ENCODE data around the gene UBR2.
"Not testable (repeated sequence)": the region's sequence is repeated elsewhere in the genome, so short reads cannot be mapped to it uniquely, and the experiment has no call there.

UBR2 gene

DNA sequence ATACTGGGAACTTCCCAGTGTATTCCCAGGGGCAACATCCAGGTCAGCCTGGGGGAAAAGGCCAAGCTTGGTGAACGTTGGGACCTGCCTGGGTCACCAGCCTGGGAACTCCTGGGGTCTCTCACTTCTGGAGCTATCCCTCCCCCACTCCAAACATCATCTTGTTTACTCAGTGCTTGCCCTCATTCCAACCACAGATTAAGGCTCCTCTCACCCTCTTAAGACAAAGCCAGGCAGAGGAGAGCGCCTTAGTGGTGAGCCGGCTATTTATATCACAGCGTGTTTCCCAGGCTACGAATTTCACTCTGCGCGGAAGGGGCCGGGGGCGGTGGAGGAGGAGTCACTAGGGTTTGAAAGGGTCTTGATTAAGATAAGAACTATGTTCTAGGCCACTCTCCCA, 146.5 kb downstream of the UBR2 start:
- peak in 39 of 42 donors; percentile 14 to 75 (median 46) for DNase-seq
- intact Hi-C loops (cut with DNase I): no loop called here

DNA sequence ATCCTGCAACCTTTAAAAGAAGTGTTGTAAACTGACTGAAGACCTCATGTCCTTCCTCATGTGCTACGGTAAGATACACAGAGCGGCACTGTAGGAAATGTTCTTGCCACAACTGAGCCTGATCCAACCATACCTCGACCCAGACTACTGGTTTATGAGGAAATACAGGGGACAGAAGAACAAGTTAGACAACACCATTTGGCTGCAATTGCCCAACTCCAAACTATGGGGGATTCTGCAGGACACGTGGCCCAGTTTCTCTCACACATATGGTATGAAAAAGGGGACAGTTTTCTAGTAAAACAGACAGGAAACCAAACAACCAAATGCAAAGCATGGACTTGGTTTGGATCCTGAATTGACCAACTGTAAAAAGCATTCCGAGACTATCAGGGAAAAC, 148.1 kb downstream of the UBR2 start:
- intact Hi-C loops (cut with DNase I): no loop called here
- no peak for DNase-seq

DNA sequence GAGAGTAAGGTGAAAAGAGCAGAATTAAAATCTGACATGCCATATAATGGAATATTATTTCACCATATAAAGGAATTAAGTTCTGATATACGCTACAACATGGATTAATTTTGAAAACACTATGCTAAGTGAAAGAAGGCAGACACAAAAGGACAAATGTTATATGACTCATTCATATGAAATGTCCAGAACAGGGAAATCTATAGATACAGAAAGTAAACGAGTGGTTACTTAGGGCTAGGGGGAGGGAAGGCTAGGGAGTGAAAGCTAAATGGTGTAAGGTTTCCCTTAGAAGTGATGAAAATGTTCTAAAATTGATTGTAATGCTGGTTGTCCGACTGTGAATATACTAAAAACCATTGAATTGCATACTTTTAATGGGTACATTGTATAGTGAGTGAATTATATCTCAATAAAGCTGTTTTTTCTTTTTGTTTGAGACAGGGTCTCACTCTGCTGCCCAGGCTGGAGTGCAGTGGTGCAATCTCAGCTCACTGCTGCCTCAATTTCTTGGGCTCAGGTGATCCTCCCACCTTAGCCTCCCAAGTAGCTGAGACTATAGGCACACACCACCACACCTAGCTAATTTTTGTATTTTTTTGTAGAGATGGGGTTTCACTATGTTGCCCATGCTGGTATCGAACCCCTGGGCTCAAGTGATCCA, 150.4 kb downstream of the UBR2 start:
- DNase-seq: no peak
- intact Hi-C loops (cut with DNase I): no loop called here

DNA sequence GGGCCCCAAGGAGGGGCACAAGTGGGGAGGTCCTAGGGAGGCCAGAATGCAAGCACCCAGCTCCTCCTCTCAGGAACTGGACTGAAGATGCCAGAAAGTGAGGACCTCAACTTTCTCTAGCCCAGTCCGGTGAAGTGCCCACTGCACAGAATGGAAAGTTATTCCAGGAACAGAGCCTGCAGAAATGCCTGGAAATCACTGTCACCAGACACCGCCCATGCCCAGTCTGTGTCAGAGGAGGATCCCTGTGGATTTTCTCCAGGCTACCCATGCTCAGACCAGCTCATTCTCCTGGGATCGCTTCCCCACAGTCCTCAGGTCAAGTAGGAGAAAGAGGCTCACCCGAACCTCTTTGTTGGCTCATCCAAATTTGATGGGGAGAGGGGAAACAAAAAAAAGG, 152.0 kb downstream of the UBR2 start:
- DNase-seq: no peak
- intact Hi-C loops (cut with DNase I): no loop called here

DNA sequence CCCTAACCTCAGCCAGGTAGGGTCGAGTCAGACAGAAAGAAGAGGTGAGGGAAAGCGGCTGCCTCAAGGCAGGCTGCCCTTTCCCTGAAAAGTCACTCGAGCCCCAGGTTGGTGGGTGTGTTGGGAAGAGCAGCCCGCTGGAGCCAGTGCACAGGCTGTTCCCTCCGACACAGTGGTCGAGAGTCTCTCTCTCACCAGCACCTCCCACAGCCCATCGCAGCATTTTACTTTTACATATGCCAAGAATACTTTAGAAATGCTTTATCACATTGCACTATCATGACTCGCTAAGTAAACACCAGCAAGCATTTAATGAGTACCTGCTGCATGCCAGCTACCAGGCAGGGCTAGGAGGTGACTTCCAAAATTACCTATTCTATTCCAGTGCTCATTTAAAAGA, 156.9 kb downstream of the UBR2 start:
- no peak for DNase-seq
- intact Hi-C loops (cut with DNase I): loop anchor here (10.0 kb wide), 2 partner anchors 64 to 154 kb away; partner anchors contain the start of genes BICRAL and RPL7L1

DNA sequence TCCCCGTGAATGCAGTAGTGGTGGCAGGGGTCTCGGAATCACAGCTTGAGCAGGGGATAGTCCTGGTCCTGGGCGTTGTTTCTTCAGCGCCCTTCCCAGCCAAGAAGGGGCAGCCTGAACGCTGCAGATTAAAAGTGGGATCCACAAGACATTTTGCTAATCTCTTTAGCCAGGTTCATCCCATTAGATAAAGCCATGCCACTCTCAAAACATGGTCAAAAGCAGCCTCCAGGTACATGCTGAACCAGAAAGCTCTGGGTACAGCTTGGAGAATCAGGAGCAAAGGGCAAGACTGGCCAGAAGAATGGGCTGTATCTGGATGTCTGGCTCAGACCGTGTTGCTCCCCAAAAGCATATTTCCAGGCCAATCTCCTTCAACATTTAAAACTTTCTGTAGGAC, 158.7 kb downstream of the UBR2 start, which contains the start of gene PRPH2:
PRPH2 (minus strand) TSS at position 101 of the 400 bp plus-strand sequence. CDS start 263 bp downstream, outside the sequence.
- intact Hi-C loops (cut with DNase I): loop anchor here (10.0 kb wide), 2 partner anchors 62 to 152 kb away; partner anchors contain the start of genes BICRAL and RPL7L1
- no peak for DNase-seq

DNA sequence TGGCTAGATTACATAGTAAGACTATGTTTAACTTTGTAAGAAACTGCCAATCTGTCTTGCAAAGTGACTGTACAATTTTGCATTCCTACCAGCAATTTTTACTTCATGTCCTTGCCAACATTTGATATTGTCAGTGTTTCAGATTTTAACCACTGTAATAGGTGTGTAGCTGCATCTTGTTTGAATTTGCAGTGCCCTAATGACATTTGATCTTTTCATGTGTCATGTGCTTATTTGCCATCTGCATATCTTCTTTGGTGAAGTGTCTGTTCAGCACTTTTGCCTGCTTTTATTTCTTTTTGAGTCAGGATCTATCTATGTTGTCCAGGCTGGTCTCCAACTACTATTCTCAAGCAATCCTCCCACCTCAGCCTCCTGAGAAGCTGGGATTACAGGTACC, 161.0 kb downstream of the UBR2 start:
- intact Hi-C loops (cut with DNase I): loop anchor here (5.0 to 10.0 kb wide), 3 partner anchors 60 to 150 kb away; partner anchors contain the start of genes BICRAL and RPL7L1
- no peak for DNase-seq

DNA sequence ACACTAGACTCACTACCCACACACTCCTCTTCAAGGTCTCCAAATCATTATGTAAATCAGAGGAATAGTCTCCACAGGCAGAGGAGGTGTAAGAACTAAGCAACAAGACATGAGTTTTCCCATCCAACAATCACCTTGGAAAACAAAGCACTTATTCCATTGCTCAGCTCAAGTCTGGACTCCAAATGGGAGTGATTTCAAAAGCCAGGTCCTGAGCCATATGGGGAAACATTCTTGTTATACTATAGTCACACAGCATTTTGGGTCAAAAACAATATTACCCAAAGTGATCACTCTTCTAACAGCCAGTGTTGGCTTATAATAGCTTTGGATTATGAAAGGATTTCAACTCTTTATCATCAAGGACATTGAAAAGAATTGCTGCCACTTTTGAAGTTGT, 162.2 kb downstream of the UBR2 start:
- intact Hi-C loops (cut with DNase I): loop anchor here (5.0 to 10.0 kb wide), 3 partner anchors 59 to 149 kb away; partner anchors contain the start of genes BICRAL and RPL7L1

DNA sequence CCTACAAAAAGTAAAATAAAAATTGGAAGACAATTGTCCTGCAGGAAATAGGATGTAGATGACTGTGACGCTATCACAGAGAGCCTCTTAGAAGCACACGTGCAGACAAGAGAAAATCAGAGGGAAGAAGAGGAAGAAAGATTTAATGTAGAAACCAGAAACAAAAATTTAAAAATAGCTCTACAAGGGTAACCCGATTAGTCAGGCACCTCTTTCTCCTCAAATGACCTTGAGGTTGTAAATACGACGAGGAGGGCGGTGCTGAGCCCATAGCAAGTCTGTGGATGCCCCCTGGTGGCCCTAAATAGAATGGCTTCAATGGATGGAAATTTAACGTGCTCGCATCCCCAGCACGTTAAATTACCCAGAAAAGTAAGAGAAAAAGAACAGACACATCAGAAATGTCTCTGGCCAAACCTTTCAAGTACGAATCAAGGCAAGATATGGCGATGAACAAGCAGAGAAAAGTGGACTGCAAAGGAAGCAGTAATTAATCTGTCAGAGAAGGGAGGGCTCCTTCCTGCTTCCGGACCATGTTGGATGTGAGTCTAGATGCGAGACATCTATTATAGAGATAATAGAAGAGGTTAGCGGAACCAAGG, 162.8 kb downstream of the UBR2 start:
- intact Hi-C loops (cut with DNase I): loop anchor here (5.0 to 10.0 kb wide), 3 partner anchors 58 to 148 kb away; partner anchors contain the start of genes BICRAL and RPL7L1
- peak; percentile 42 to 94 (median 79) for DNase-seq

More for the DNA sequence above, 162.2 kb downstream of the UBR2 start:
- DNase-seq: no peak

DNA sequence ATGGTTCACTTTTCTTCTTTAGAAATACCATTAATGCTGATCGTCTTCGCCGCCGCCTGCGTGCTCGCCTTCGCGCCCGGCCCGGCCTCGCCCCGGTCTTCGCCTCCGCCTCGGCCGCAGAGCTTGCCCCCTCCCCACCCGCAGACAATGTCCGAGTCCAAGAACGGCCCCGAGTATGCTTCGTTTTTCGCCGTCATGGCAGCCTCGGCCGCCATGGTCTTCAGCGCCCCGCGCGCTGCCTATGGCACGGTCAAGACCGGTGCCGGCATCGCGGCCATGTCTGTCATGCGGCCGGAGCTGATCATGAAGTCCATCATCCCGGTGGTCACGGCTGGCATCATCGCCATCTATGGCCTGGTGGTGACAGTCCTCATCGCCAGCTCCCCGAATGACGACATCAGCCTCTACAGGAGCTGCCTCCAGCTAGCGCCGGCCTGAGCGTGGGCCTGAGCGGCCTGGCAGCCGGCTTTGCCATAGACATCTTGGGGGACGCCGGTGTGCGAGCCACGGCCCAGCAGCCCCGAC, 163.3 kb downstream of the UBR2 start:
- intact Hi-C loops (cut with DNase I): loop anchor here (5.0 to 10.0 kb wide), 3 partner anchors 58 to 148 kb away; partner anchors contain the start of genes BICRAL and RPL7L1
- DNase-seq: peak in 36 of 42 donors; percentile 4 to 63 (median 26)

DNA sequence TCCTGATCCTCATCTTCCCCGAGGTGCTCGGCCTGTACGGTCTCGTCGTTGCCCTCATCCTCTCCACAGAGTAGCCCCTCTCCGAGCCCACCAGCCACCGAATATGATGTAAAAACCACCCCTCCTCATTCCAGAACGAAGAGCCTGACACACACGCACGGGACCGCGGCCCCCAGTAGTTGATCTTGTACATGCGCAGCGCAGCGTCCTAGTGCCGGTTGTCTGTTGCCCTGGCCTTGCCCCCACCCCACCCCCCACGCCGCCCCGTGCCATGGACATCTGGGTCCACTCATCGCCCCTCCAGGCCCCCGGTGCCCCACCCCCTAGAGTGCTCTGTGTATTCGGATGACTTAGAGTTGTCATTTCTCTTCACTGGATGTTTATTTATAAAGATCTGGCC, 163.8 kb downstream of the UBR2 start:
- intact Hi-C loops (cut with DNase I): loop anchor here (5.0 to 10.0 kb wide), 3 partner anchors 57 to 147 kb away; partner anchors contain the start of genes BICRAL and RPL7L1
- no peak for DNase-seq

DNA sequence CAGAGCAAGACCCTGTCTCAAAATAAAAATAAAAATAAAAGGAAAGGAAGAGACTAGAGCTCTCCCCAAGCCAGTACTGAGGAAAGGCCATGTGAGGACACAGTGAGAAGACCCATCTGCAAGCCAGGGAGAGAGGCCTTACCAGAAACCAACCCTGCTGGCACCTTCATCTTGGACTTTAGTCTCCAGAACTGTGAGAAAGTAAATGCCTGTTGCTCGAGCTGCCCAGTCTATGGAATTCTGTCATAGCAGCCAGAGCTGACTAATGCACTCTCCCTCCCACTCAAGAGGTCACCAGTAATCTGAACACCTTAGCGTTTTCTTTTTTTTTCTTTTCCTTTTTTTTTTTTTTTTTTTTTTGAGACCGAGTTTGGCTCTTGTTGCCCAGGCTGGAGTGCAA, 165.9 kb downstream of the UBR2 start:
- intact Hi-C loops (cut with DNase I): loop anchor here (5.0 to 10.0 kb wide), 3 partner anchors 55 to 145 kb away; partner anchors contain the start of genes BICRAL and RPL7L1
- DNase-seq: no peak

DNA sequence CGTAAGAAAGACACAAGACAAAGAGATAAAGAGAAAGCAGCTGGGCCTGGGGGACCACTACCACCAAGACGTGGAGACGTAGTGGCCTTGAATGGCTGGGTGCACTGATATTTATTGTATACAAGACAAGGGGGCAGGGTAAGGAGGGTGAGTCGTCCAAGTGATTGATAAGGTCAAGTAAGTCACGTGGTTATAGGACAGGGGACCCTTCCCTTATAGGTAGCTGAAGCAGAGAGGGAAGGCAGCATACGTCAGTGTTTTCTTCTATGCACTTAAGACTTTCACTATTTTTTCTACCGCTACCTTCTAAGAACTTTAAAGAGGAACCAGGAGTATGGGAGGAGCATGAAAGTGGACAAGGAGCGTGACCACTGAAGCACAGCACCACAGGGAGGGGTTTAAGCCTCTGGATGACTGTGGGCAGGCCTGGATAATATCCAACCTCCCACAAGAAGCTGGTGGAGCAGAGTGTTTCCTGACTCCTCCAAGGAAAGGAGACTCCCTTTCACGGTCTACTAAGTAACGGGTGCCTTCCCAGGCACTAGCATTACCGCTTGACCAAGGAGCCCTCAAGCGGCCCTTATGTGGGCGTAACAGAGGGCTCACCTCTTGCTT, 170.1 kb downstream of the UBR2 start:
- intact Hi-C loops (cut with DNase I); DNase-seq: not testable (repeated sequence)

DNA sequence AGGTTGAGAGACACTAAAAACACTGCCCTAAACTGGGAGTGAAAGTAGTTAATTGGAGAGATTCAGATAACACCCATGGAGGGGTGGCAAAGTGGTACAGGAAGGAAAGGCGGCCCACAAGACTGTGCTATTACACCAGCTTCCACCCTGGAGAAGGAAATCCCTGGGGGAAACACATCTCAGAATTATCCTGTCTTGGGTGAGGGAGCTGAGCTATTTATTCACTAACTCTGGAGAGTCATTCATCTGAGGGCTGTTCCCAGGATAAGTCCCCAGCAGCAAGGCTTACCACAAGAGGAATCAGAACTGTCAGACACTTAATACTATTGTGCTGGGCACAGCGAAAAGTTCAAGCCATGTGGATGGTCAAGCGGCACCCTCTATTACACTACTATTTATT, 172.1 kb downstream of the UBR2 start:
- intact Hi-C loops (cut with DNase I): no loop called here
- no peak for DNase-seq

DNA sequence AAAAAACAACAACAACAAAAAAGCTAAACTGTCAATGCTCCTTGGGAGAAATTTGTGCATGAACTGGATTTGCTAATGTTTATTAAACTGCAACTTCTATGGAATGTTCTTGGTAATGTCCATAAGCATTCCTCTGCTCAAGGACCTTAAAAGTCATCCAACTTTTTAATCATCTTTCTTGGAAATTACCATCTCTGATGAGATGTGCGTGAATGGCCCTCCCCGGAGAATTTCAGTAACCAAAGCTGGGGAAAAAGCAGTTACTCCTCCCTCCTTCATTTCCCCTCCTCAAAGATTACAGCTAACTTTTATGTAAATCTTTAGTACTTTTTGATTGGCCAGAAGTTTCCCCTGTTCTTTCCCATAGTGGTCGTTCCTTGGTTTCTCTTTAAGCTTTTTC, 176.9 kb downstream of the UBR2 start:
- DNase-seq: no peak
- intact Hi-C loops (cut with DNase I): no loop called here

DNA sequence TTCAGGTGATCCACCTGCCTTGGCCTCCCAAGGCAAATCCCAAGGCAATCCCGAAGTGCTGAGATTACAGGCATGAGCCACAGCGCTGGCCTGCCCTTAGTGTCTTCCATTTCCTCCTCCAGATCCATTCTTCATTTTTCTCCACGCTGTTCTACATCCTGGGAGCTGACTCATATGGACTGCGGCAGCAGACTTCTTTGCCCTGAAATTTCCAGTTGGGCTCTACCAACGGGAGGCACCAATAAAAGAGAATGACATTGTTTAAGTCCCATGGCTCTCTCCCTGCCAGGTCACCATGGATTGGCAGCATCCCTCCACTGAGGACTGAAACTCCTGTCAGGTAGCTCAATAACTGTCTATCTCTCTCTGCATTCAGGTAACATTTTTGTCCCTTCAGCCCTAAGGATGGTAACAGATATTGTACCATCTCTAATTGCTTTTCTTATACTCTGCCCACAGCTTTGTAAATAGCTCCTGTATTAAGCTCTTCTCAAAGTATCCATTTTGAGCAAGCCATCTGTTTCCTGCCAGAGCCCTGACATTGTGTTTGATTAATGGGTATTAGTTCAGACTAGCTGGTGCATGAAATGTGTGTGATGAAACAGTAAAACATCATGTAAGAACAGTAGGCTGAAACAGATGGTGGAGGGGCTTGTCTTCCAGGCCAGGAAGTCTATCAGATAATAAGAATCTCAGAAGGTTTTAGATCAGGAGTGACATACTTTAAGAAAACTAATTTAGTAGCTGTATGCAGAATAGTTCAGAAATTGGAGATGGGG, 178.5 kb downstream of the UBR2 start:
- no peak for DNase-seq
- intact Hi-C loops (cut with DNase I): no loop called here
